ENCODE results near the gene LRCH3. TPM values are rescaled to one million over a fixed set of nuclear protein-coding genes. Genes with fewer than 3 reads are reported as not detected.
"Not testable (repeated sequence)": the region's sequence is repeated elsewhere in the genome, so short reads cannot be mapped to it uniquely, and the experiment has no call there.

Gene LRCH3
- total RNA-seq, 2 experiments from 2014 or later = 30.8 to 36.0 TPM

GRCh38 chr3:197880491-197881269 lies 89.6 kb downstream of the LRCH3 start:
- no peak overlapping the region for H3K27ac Mint-ChIP-seq
- H3K4me1 Mint-ChIP-seq (ENCODE audit: low read depth) = peaks cover 18% of the 10 kb centered on the region
- no peak for DNase-seq
- H3K9me3 Mint-ChIP-seq = no peaks in the 10 kb centered on the region
- intact Hi-C loops (cut with micrococcal nuclease) = no loop called here
- H3K27me3 Mint-ChIP-seq (ENCODE audit: low read depth) = no peaks in the 10 kb centered on the region
- no peak overlapping the region for H3K4me3 Mint-ChIP-seq
- CTCF ChIA-PET = no interaction called here
- H3K36me3 Mint-ChIP-seq (ENCODE audit: low read depth) = peaks cover 27% of the 10 kb centered on the region

GRCh38 chr3:197881270-197881969 lies 90.4 kb downstream of the LRCH3 start:
- CTCF ChIA-PET = no interaction called here
- peaks cover 18% of the 10 kb centered on the region for H3K4me1 Mint-ChIP-seq (ENCODE audit: low read depth)

DNA sequence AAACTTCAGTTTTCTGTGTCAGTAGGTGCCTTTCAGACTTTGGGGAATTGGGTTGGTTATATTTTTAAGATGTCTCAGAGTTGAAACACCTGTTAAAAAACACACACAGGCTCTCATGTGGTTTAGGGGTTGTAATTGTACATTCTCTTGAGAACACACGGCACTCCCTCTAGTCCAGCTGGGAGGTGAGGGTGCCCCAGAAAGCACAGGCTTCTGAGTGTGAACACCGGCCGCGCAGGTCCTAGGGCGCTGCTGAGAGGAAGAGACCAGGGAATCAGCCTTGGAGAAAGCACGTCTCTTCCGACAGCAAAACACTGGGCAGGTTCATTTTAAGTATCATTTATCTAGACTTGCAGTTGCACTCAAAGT lies 90.9 kb downstream of the LRCH3 start:
- no peak overlapping the region for H3K4me3 Mint-ChIP-seq
- CTCF ChIA-PET = no interaction called here
- no peak for DNase-seq
- intact Hi-C loops (cut with micrococcal nuclease) = no loop called here
- peaks cover 27% of the 10 kb centered on the region for H3K36me3 Mint-ChIP-seq (ENCODE audit: low read depth)
- H3K9me3 Mint-ChIP-seq = no peaks in the 10 kb centered on the region
- H3K27ac Mint-ChIP-seq = no peak overlapping the region
- no peaks in the 10 kb centered on the region for H3K27me3 Mint-ChIP-seq (ENCODE audit: low read depth)
- H3K4me1 Mint-ChIP-seq (ENCODE audit: low read depth) = peaks cover 18% of the 10 kb centered on the region

More at GRCh38 chr3:197881270-197881969, 90.4 kb downstream of the LRCH3 start:
- H3K27me3 Mint-ChIP-seq (ENCODE audit: low read depth) = no peaks in the 10 kb centered on the region
- H3K9me3 Mint-ChIP-seq = no peaks in the 10 kb centered on the region
- no peak overlapping the region for H3K4me3 Mint-ChIP-seq
- H3K27ac Mint-ChIP-seq = no peak overlapping the region
- DNase-seq = no peak
- H3K36me3 Mint-ChIP-seq (ENCODE audit: low read depth) = peaks cover 27% of the 10 kb centered on the region
- intact Hi-C loops (cut with micrococcal nuclease) = no loop called here

- peaks cover 25% of the 10 kb centered on the region for H3K36me3 Mint-ChIP-seq (ENCODE audit: low read depth)
- H3K4me1 Mint-ChIP-seq (ENCODE audit: low read depth) = peaks cover 18% of the 10 kb centered on the region
- no peak overlapping the region for H3K27ac Mint-ChIP-seq
- H3K9me3 Mint-ChIP-seq = no peaks in the 10 kb centered on the region
- CTCF ChIA-PET = no interaction called here
- intact Hi-C loops (cut with micrococcal nuclease) = no loop called here
- DNase-seq = no peak
- no peaks in the 10 kb centered on the region for H3K27me3 Mint-ChIP-seq (ENCODE audit: low read depth)
- no peak overlapping the region for H3K4me3 Mint-ChIP-seq
Measured at GRCh38 chr3:197882586-197882985, 91.5 kb downstream of the LRCH3 start.

- peaks cover 15% of the 10 kb centered on the region for H3K4me1 Mint-ChIP-seq (ENCODE audit: low read depth)
- no peak overlapping the region for H3K27ac Mint-ChIP-seq
- CTCF ChIA-PET = no interaction called here
- intact Hi-C loops (cut with micrococcal nuclease) = no loop called here
- no peak for DNase-seq
- no peaks in the 10 kb centered on the region for H3K9me3 Mint-ChIP-seq
- no peak overlapping the region for H3K4me3 Mint-ChIP-seq
- H3K27me3 Mint-ChIP-seq (ENCODE audit: low read depth) = no peaks in the 10 kb centered on the region
- peaks cover 23% of the 10 kb centered on the region for H3K36me3 Mint-ChIP-seq (ENCODE audit: low read depth)
Measured at GRCh38 chr3:197883541-197883940, 92.5 kb downstream of the LRCH3 start.

DNA sequence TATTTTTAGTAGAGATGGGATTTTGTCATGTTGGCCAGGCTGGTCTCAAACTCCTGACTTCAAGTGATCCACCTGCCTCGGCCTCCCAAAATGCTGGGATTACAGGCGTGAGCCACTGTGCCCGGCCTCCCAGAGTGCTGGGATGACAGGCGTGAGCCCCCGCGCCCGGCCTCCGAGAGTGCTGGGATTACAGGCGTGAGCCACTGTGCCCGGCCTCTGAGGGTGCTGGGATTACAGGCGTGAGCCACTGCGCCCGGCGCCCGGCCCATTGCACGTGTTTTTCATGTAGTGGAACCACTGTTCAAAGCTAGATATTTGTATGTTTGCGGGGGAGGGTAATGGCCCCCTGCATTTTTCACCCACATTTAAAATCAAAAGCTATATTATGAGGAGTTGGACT lies 93.3 kb downstream of the LRCH3 start:
- H3K27me3 Mint-ChIP-seq (ENCODE audit: low read depth); intact Hi-C loops (cut with micrococcal nuclease); CTCF ChIA-PET; DNase-seq; H3K9me3 Mint-ChIP-seq; H3K4me3 Mint-ChIP-seq; H3K27ac Mint-ChIP-seq: not testable (repeated sequence)
- Mint-ChIP-seq H3K4me1 (ENCODE audit: low read depth) (peaks cover 19% of the 10 kb centered on the region), H3K36me3 (ENCODE audit: low read depth) (peaks cover 19% of the 10 kb centered on the region)

DNA sequence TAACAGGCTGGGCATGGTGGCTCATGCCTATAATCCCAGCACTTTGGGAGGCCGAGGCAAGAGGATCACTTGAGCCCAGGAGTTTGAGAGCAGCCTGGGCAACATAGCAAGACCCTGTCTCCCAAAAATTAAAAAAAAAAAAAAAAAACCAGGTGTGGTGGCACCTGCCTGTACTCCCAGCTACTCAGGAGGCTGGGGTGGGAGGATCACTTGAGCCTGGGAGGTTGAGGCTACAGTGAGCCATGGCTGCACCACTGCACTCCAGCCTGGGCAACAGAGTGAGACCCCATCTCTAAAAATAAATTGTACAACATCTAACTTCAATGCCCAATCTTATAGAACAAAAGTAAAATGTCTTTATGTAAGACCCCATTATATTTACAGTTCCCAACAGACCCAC lies 95.0 kb downstream of the LRCH3 start:
- Mint-ChIP-seq H3K4me1 (ENCODE audit: low read depth) (peaks cover 22% of the 10 kb centered on the region), H3K36me3 (ENCODE audit: low read depth) (peaks cover 12% of the 10 kb centered on the region)
- DNase-seq; intact Hi-C loops (cut with micrococcal nuclease); H3K27ac Mint-ChIP-seq; CTCF ChIA-PET; H3K27me3 Mint-ChIP-seq (ENCODE audit: low read depth); H3K9me3 Mint-ChIP-seq; H3K4me3 Mint-ChIP-seq: not testable (repeated sequence)

- peaks cover 15% of the 10 kb centered on the region for H3K4me1 Mint-ChIP-seq (ENCODE audit: low read depth)
- intact Hi-C loops (cut with micrococcal nuclease) = loop anchor here (2.0 kb wide), 1 partner anchor 17 kb away; no protein-coding TSS in a partner anchor
- H3K27me3 Mint-ChIP-seq (ENCODE audit: low read depth); H3K9me3 Mint-ChIP-seq; H3K4me3 Mint-ChIP-seq; DNase-seq; H3K27ac Mint-ChIP-seq; CTCF ChIA-PET: not testable (repeated sequence)
- peaks cover 12% of the 10 kb centered on the region for H3K36me3 Mint-ChIP-seq (ENCODE audit: low read depth)
Measured at GRCh38 chr3:197887430-197888053, 96.5 kb downstream of the LRCH3 start.

DNA sequence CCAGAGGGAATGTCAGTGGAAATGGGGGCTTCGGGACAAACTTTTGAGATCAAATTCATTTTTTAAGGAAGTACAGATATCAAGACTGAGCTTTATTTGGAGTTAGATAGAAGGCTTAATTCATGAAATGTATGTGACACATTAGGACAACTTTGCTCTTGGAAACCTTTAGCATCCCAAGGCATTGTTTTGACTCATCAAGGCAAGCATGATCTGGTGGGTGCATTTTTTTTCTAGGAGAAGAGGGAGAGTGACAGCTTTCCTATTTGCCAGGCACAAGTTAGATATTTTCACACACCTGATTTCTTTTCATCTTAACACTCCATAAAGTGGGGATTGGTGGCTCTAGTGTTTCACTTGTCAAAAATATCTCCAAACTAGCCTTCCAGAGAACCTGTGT lies 97.5 kb downstream of the LRCH3 start:
- no peak overlapping the region for H3K4me3 Mint-ChIP-seq
- CTCF ChIA-PET = interaction anchor here (0.5 to 1.5 kb wide), 2 partner anchors 17 to 61 kb away, joined by 3 to 5 read pairs; no protein-coding TSS in a partner anchor
- peaks cover 10% of the 10 kb centered on the region for H3K36me3 Mint-ChIP-seq (ENCODE audit: low read depth)
- no peak overlapping the region for H3K27ac Mint-ChIP-seq
- no peaks in the 10 kb centered on the region for H3K27me3 Mint-ChIP-seq (ENCODE audit: low read depth)
- H3K4me1 Mint-ChIP-seq (ENCODE audit: low read depth) = peaks cover 15% of the 10 kb centered on the region
- intact Hi-C loops (cut with micrococcal nuclease) = loop anchor here (2.0 kb wide), 1 partner anchor 16 kb away; no protein-coding TSS in a partner anchor
- DNase-seq = no peak
- H3K9me3 Mint-ChIP-seq = no peaks in the 10 kb centered on the region

DNA sequence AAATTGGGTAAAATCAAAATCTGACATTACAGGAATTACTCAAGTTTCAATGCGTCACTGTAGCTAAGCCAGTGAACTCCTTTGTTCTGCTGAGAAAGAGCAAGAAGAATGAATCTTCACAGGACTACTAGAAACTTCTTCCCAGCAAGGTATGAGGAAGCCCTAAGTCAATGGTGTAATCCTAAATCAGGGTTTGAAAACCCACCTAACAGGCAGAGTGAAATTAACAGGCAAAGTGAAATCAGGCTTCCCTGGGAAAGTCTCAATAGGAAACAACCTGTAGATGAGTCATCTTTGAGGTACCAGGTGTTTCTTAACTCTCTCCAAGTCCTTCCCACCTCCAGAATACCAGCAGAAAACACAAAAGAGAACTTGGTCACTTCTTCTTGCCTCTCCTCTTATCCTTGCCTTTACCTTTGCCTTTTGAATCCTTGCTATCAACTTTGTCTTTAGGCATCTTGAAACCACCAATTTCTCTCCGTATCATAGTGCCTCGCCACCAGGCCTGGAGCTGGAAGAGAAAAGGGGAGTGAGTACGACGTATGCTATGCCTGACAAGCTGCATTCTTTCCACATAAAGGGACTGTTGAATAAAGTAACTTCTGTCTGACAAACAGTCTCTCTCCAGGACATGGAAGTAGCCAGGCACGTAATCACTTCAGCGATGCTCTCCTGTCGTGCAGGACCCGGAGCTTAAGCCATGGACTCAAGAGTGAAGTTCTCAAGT lies 98.3 kb downstream of the LRCH3 start:
- Mint-ChIP-seq H3K27ac (no peak overlapping the region), H3K4me3 (no peak overlapping the region), H3K27me3 (ENCODE audit: low read depth) (no peaks in the 10 kb centered on the region), H3K36me3 (ENCODE audit: low read depth) (peaks cover 6% of the 10 kb centered on the region), H3K4me1 (ENCODE audit: low read depth) (peaks cover 15% of the 10 kb centered on the region), H3K9me3 (no peaks in the 10 kb centered on the region)
- CTCF ChIA-PET = interaction anchor here (1.5 to 1.6 kb wide), 3 partner anchors 14 to 16 kb away, joined by 3 to 7 read pairs (median 5); no protein-coding TSS in a partner anchor
- DNase-seq = no peak
- intact Hi-C loops (cut with micrococcal nuclease) = loop anchor here (1.0 to 2.0 kb wide), 2 partner anchors 15 to 177 kb away; no protein-coding TSS in a partner anchor

- H3K36me3 Mint-ChIP-seq (ENCODE audit: low read depth) = peaks cover under 1% of the 10 kb centered on the region
- H3K4me3 Mint-ChIP-seq = no peak overlapping the region
- H3K9me3 Mint-ChIP-seq = no peaks in the 10 kb centered on the region
- DNase-seq = no peak
- H3K27me3 Mint-ChIP-seq (ENCODE audit: low read depth) = no peaks in the 10 kb centered on the region
- H3K4me1 Mint-ChIP-seq (ENCODE audit: low read depth) = peaks cover 15% of the 10 kb centered on the region
- CTCF ChIA-PET = interaction anchor here (0.6 to 1.6 kb wide), 3 partner anchors 13 to 90 kb away, joined by 3 to 7 read pairs (median 4); no protein-coding TSS in a partner anchor
- intact Hi-C loops (cut with micrococcal nuclease) = no loop called here
- H3K27ac Mint-ChIP-seq = no peak overlapping the region
Measured at GRCh38 chr3:197890693-197891092, 99.6 kb downstream of the LRCH3 start.

GRCh38 chr3:197892162-197892561 lies 101.1 kb downstream of the LRCH3 start:
- Mint-ChIP-seq H3K4me1 (ENCODE audit: low read depth) (peaks cover 15% of the 10 kb centered on the region), H3K4me3 (no peak overlapping the region), H3K27ac (no peak overlapping the region), H3K27me3 (ENCODE audit: low read depth) (no peaks in the 10 kb centered on the region), H3K9me3 (no peaks in the 10 kb centered on the region), H3K36me3 (ENCODE audit: low read depth) (no peaks in the 10 kb centered on the region)
- intact Hi-C loops (cut with micrococcal nuclease) = no loop called here
- CTCF ChIA-PET = no interaction called here
- no peak for DNase-seq
